GDM1 (cell line): ENCODE results near the gene AXDND1.
"Not testable (repeated sequence)": the region's sequence is repeated elsewhere in the genome, so short reads cannot be mapped to it uniquely, and the experiment has no call there.

ENCODE experiments used
- DNase-seq: peaks from one replicate; lab custom pipeline; 2025; lab: John Stamatoyannopoulos, UW

AXDND1 gene

DNA sequence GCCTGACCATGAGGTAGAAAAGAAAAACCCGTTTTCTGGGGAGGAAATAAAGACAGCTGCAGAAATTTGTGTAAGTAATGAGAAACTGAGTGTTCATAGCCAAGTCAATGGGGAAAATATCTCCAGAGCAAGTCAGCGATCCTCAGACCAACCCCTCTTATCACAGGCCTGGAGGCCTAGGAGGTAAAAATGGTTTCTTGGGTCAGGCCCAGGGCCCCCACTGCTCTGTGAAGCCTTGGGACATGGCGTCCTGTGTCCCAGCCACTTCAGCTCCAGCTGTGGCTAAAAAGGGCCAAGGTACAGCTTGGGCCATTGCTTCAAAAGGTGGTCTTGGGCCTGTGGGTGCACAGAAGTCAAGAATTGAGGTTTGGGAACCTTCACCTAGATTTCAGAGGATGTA is 108.9 kb downstream of the AXDND1 start:
- no peak for DNase-seq

DNA sequence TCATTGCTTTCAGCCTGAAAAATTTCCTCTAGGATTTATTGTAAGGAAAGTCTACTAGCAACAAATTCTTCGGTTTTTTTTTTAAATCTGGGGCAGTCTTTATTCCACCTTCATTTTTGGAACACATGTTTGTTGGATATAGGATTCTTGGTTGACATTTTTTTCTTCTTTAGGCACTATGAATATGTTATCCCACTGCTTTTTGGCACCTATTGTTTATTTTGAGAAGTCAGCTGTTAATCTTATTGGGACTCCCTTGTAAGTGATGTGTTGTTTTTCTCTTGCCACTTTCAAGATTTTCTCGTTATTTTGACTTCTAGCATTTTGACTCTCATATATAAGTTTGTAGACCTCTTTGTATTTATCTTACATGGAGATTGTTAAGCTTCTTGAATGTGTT is 110.7 kb downstream of the AXDND1 start:
- no peak for DNase-seq

DNA sequence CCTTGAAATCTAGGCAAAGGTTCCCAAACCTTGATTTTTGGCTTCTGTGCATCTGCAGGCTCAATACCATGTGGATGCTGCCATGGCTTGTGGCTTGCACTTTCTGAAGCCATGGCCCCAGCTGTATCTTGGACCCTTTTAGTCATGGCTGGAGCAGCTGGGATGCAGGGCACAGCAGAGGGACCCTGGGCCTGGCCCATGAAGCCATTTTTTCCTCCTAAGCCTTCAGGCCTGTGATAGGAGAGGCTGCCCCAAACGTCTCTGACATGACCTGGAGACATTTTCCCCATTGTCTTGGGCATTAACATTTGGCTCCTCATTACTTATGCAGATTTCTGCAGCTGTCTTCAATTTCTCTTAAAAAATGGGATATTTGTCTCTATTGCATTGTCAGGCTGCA is 112.6 kb downstream of the AXDND1 start:
- no peak for DNase-seq

DNA sequence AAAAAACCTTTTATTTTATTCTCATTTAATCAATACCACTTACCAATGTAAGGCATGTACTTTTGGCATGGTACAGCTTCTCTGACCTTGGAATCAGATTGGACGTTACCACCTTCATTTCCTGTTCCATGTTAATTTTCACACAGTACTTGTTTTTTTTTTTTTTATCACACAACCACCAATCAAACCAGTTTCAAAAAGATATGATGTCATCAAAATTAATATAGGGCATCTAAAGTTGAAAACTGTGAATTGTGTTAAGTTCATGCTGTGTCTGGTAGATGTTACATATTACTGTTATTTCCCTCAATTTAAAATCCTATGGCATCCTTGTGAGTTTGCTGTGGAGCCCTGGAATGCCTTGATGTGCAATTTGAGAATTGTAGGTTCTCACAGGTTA is 124.8 kb downstream of the AXDND1 start:
- no peak for DNase-seq

DNA sequence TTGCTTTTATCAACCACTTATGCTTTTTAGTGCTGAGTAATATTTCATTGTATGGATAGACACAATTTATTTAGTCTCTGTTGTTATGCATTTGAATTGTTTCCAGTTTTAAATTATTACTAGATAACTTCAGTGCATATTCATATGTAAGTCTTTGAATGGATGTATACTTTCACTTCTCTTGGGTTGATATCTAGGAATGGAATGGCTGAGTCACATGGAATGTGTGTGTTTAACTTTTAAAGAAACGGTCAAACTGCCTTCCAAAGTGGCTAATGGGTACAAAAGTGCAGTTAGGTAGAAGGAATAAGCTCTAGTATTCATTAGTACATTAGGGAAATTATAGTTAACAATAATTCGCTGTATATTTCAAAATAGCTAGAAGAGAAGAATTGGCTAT is 127.6 kb downstream of the AXDND1 start:
- DNase-seq = no peak

DNA sequence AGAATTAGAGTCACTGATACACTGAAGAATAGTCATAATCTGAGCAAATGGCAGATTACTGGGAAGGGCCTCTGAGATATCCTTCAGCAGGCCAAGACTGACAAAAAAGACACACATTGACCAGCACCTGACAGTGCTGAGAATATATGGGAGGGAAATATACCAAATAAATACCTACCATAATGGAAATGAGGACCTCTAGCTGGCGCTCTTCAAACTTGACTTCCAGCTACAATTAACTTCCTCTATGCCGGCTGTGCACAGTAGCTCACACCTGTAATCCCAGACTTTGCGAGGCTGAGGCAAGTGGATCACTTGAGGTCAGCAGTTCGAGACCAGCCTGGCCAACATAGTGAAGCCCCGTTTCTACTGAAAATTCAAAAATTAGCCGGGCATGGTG is 140.4 kb downstream of the AXDND1 start:
- no peak for DNase-seq

DNA sequence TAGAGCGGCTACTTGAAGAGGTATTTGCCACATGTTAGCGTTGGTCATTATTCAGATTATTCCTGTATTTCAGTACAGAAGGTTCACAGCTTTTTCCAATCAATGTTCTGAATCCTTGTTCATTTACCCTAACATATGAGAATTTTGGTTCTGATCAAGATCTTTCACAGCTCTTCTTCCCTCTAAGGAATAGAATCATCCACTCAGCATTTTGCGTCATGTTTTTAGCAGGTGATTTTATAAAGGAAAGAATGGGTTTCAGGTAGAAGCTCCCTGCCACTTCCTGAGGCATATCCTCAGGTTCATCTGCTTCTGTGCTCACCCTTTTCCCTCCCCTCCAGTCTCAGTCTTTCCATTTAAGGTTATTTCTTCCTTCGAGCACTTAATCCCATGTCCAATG is 143.6 kb downstream of the AXDND1 start:
- no peak for DNase-seq

DNA sequence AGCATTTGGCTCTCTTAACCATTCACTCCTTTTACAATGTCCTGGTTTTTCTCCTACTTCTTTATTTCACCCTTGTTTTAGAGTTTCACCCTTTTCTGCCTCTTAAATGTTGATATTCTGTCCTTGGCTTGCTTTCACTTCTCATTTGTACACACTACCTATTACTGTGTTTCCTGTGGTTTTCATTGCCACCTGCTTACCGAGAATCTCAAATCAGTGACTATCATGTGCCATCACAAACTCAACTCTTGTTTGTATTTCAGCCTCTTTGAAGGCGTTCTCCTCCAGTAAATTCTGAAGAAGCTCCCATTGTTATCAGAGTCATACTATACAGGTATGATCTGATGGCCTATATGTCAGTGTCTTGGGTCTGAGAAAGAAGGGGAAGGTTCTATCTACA is 144.3 kb downstream of the AXDND1 start:
- no peak for DNase-seq

DNA sequence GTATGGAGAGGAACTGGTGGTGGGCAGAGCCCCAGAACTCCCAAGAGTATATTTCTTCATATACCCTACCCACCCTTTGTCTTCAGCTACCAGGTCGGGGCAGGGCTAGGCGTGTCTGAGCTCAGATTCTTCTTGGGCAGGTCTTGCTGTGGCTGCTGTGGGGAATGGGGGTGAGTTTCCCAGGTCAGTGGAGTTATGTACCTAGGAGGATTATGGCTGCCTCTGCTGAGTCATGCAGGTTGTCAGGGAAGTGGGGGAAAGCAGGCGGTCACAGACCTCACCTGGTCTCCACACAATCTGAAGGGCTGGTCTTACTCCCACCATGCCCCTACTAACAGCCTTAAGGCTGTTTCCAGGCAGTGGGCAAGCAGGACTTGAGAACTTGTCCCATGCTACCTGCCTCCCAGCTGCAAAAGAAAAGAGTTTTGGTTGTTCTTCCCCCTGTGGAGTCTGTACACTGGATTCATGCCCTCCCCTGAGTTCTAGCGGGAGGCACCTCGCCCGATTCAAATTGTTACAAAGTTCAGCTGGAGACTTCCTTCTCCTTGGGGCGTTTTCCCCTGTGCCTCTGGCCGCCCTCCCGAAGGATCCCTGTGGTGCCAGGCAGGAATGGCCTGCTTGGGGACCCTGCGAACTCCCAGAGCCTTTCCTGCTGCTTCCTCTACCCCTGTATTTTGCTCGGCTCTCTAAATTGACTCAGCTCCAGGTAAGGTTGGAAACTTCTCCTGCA is 151.4 kb downstream of the AXDND1 start:
- no peak for DNase-seq

DNA sequence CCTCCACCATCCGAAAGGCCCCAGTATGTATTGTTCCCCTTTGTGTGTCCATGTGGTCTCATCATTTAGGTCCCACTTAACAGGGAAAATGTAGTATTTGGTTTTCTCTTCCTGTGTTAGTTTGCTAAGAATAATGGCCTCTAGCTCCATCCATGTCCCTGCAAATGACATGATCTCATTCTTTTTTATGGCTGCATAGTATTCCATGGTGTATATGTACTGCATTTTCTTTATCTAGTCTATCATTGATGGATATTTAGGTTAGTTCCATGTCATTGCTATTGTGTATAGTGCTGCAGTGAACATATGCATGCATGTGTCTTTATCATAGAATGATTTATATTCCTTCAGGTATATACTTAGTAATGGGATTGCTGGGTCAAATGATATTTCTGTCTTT is 152.8 kb downstream of the AXDND1 start:
- DNase-seq = not testable (repeated sequence)

DNA sequence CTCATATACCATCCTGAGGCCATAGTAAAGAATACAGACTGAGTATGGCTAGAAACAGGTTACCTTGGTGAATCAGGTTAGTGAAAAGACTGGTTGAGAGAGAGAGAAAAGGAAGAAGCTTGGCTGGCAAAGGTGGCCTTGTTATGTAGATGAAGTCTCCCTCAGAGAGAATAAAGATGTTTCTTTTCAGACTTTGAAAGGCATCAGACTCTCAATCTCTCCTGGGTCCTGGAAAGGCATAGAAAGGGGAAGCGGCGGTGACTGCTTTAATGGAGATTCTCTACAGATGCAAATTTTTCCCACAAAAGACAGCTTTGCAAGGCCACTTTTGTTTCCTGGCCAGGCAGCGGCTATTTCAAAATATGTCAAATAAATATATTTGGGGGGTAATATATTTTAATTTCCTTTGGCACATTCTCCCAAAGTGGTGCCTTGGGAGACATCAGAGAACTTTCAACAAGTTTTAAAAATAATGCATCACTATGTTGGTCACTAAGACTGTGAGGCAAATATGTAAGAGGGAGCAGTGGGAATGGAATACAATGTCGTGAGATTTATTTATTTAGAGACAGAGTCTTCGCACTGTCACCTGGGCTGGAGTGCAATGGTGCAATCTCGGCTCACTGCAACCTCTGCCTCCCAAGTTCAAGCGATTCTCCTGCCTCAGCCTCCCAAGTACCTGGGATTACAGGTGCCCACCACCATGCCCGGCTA is 163.9 kb downstream of the AXDND1 start:
- DNase-seq = no peak

DNA sequence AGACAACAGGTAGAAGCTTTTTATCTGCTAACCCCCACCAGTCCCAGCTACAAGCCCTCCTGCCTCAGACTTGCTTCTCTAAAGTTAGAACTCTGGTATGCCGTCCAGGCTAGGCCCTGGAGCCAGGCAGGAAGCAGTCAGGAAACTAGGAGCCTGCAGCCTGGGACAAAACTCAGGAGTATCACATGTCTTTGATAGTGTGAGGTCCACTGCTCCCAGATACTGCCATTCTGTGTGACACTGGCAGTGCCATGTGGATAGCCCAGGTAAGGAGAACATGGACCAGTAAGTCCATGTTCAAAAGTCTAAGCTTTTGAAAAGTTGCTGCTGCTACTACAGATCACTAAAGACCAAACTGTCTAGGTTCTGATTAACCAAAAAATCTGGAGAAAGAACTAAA is 164.6 kb downstream of the AXDND1 start:
- DNase-seq = no peak

DNA sequence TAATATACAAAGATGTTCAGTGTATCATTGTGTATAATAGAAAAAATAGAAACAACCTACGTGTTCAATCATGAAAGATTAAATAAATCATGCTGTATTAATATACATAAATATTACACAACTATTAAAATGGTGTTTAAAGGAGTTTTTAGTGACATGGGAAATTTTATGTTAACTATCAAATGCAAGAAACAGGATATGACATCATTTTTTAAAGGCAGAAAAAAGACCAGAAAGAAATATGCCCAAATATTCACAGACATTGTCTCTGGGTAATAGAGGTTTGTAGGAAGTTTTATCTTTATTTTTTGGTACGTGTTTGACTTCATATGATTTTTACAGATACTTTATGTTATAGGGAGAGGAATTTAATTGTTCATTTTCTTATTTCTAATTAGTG is 176.0 kb downstream of the AXDND1 start:
- no peak for DNase-seq

DNA sequence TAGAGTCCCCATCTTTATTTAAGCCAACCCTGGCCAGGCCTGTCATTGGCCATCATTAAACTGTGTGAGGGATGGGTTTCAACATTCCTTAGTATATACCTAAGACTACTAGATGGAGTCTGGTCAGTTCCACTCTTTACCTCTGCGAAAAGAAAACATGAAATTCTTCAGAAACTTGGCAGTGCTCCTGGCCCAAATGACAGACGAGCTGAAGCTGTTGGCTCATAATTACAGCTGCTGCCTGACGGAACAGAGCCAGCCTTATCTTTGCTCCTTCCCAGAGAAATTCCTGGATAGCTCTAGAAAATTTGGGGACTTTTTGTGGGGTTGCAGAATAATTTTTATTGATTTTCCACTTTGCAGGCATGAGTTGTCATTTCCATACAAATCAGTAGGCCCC is 179.6 kb downstream of the AXDND1 start:
- DNase-seq = no peak

DNA sequence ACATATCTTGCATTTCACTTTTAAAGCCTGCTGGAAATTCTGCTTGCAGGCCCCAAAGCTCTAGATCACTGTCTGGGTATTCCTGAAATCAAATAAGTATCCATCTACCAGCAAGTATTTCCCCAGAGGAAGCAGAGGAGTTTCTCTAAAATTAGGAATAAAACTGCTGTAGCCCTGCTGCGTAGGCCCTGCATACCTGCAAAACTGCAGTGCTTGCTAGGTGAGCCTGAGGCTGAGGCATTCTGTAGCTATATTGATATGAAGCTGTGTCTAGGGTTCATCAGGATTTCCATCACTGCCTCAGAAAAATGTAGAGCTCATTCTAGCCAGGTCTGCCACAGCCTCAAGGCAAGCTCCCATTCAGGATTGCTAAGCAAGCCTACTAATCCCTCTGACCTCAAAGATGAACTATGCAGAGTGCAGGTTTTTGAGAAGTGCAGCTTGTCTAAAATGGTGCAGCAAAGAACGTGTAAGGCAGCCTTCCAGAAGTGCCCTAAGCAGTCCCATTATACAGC is 181.3 kb downstream of the AXDND1 start:
- DNase-seq = no peak

DNA sequence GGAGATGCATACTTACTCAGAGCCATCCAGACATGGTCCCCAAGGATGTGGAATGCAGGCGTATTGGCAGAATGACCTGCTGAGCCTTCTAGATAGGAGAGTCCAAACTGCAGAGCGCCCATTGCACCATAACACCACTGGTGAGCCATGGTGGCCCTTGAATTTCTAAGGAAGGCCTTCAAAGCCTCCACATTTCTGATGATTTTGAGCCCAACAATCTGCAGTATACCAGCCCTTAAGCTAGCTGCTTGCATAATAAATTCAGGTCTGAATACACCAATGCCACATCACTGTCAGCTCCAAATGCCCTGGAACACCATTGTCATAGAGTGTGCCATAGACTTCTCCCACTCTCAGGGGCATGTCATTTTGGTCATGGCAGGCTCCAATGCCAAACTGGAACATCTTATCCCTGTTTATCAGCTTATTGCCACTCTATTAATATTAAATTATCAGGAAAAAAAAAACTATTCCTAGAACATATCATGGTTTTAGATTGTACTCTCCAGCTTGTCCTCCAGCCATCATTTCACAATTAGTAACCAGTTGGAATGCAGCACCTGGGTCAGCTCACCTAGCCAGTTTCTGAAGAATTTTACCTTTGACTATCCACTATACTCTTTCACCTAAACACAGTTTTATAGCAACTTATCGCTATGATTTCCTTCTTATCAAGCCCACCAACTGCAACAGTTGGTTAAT is 183.0 kb downstream of the AXDND1 start:
- no peak for DNase-seq

DNA sequence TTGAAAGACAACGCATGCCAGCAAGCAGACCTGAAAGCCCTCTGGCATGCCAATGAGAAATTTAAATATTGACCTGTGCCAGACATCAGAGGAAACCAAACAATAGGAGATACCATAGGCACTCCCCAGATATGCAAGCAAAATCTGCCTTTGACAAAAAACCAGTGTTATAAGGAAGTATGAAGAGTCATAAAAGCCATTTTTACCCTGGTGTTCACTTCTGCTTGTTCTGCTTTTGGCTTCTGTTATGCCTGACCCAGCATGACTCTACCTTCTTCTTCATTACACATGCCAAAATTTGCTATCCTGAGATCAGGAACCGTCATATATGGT is 183.6 kb downstream of the AXDND1 start:
- no peak for DNase-seq

DNA sequence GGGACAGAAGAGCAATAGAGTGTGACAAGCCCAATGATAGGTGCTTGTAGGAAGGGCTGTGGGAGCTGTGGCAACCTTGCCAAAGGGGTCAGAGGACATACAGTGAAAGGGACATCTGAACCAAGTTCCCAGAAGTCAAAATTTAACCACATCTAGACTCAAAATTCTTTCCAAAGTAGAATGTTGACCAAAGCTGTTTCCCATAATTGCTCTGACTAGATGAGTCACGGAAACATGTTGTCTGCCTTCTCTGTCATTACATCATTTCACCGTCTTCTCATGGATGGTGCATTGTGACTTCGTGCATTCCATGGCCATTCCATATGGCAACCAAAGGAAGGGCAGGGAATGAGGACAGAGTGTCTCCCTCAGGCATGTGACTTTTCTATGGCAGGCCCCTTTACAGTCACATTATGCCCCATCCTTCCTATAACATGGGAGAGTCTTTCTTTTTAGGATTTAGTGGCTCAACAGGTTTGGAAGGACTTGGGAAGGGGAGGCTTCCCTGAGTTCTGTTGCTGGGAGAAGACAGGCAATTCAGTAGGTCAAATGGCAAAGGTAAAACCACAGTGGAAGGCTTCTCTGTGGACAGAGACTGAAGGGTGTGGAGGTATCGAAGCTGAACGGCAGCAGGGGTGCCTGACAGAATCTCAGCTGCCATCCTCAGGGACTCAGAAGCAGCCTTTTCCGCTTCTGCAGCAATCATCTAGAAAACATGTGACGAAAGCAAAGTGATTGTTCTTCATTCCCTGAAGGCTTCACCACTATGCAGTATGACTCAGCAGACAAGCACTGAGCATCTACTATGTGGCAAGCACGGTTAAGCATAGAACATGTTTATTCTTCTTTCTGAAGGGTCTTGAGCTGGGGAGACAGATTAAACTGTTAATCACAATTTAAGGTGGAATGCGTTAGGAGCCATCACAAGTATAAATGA is 185.2 kb downstream of the AXDND1 start:
- no peak for DNase-seq

DNA sequence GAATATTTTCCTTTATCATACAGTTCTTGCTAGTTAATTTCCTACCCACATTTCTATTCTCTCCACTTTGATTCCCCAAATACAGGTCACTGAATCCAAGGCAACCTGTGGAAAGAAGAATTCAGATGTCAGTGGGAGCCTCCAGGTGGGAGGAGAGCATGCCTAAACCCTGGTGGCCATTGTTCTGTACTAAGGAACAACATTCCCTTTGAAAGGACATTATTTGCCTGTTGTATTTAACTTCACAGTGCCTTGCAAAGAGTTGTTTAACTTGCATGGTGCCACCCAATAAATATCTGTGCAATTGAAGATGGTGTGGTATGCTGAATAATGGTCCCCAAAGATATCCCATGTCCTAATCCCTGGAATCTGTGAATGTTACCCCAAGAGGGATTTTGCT is 188.7 kb downstream of the AXDND1 start:
- no peak for DNase-seq

DNA sequence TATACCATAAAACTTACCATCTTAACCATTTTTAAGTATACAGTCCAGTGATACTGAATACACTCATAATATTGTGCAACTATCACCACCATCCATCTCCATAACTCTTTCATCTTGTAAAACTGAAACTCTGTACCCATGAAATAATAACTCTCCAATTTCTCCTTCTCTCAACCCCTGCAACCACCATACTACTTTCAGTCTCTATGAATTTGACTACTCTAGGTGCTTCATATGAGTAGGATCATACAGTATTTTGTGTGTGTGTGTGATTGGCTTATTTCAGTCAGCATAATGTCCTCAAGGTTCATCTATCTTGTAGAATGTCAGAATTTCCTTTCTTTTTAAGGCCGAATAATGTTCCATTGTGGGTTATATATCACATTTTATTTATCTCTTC is 192.3 kb downstream of the AXDND1 start:
- DNase-seq = no peak

DNA sequence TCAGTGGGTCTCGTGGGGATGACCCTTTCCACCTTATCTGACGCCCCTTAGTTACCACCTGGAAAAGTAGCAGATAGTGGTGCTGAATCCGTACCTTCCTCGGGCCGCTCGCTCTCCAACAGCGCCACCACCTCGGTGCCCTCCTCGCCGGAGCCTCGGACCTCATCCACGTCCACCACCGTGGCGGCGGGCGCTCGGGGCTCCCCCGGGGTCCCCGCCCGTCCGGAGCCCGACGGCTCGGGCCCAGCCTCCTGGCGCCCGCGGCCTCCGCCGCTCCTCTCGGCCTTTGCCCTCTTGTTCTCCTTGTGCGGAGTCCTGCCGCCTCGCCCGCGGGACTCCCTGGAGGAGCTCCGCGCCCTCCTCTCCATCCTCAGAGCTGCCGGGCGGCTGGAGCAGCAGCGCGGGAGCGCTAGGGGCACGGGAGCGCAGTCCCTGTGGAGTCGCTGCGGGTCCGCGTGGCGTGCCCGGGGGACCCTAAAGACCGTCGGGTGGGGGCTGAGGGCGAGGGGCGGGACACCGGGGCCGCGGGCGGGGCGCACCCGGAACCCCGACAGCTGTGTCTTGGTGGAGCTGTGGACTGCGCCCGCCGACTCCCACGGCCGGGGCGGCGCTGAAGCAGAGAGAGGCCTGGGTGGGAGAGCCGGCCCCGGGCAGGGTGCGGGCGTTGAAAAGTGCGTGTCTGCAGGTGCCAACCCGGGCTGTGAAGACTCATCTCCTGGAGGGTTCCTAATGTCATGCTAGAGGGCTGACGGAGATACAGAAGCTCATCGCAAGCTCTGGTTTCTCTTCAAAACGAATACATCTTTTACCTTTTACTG is 209.9 kb downstream of the AXDND1 start, which contains the start of gene NPHS2:
TSS of gene NPHS2 (minus strand) at position 452 of the 818 bp plus-strand sequence. CDS start at position 368, 84 bp downstream.
- no peak for DNase-seq
